ENCODE results near the gene CHL1.

Gene CHL1

GRCh38 chr3:427128-427527 lies 230.6 kb downstream of the CHL1 start:
- TF ChIP-seq POLR2A (IDR thresholded peaks at IDR 0.05; ENCODE audit: extremely low read depth, insufficient read length), result no peak
- no peak for TF ChIP-seq MAX (IDR thresholded peaks at IDR 0.05; ENCODE audit: low read depth, low read length)
- TF ChIP-seq, protein P1, sequence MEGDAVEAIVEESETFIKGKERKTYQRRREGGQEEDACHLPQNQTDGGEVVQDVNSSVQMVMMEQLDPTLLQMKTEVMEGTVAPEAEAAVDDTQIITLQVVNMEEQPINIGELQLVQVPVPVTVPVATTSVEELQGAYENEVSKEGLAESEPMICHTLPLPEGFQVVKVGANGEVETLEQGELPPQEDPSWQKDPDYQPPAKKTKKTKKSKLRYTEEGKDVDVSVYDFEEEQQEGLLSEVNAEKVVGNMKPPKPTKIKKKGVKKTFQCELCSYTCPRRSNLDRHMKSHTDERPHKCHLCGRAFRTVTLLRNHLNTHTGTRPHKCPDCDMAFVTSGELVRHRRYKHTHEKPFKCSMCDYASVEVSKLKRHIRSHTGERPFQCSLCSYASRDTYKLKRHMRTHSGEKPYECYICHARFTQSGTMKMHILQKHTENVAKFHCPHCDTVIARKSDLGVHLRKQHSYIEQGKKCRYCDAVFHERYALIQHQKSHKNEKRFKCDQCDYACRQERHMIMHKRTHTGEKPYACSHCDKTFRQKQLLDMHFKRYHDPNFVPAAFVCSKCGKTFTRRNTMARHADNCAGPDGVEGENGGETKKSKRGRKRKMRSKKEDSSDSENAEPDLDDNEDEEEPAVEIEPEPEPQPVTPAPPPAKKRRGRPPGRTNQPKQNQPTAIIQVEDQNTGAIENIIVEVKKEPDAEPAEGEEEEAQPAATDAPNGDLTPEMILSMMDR (IDR thresholded peaks at IDR 0.05; ENCODE audit: low read depth, low read length), result no peak
- TF ChIP-seq MYC (IDR thresholded peaks at IDR 0.05; ENCODE audit: low read depth, low read length), result no peak
- no peak overlapping the region for H3K4me3 ChIP-seq (ENCODE audit: low read depth, low read length)
- DNase-seq (ENCODE audit: low read depth), result no peak

DNA sequence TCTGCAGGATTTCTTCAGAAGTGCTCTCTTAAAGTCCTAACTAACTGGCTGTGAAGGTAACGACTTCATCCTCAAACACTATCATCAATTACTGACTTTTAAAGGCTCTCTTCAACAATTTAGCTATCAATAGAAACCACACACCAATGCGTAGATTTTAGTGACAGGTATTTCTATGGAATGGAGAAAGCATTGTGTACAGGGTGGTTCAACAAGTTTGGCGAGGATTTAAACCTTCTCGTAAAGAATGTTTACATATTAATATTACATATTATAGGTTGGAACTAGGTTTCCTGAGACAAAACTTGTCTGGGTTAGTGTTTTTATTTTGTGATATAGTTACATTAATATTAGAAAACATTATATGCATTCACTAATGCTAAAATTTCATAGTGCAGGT lies 233.6 kb downstream of the CHL1 start:
- no peak overlapping the region for H3K4me3 ChIP-seq (ENCODE audit: low read depth, low read length)
- TF ChIP-seq POLR2A (IDR thresholded peaks at IDR 0.05; ENCODE audit: extremely low read depth, insufficient read length), result no peak
- no peak for TF ChIP-seq MYC (IDR thresholded peaks at IDR 0.05; ENCODE audit: low read depth, low read length)
- TF ChIP-seq, protein P1 (IDR thresholded peaks at IDR 0.05; ENCODE audit: low read depth, low read length), result no peak
- no peak for TF ChIP-seq MAX (IDR thresholded peaks at IDR 0.05; ENCODE audit: low read depth, low read length)
- DNase-seq (ENCODE audit: low read depth), result no peak

GRCh38 chr3:435161-435560 lies 238.6 kb downstream of the CHL1 start:
- TF ChIP-seq MYC (IDR thresholded peaks at IDR 0.05; ENCODE audit: low read depth, low read length), result no peak
- no peak for TF ChIP-seq POLR2A (IDR thresholded peaks at IDR 0.05; ENCODE audit: extremely low read depth, insufficient read length)
- no peak for TF ChIP-seq MAX (IDR thresholded peaks at IDR 0.05; ENCODE audit: low read depth, low read length)
- TF ChIP-seq, protein P1 (IDR thresholded peaks at IDR 0.05; ENCODE audit: low read depth, low read length), result no peak
- no peak overlapping the region for H3K4me3 ChIP-seq (ENCODE audit: low read depth, low read length)
- DNase-seq (ENCODE audit: low read depth), result no peak

GRCh38 chr3:436053-436452 lies 239.5 kb downstream of the CHL1 start:
- DNase-seq (ENCODE audit: low read depth), result no peak
- TF ChIP-seq POLR2A (IDR thresholded peaks at IDR 0.05; ENCODE audit: extremely low read depth, insufficient read length) (no peak), MYC (IDR thresholded peaks at IDR 0.05; ENCODE audit: low read depth, low read length) (no peak), MAX (IDR thresholded peaks at IDR 0.05; ENCODE audit: low read depth, low read length) (no peak)
- TF ChIP-seq, protein P1 (IDR thresholded peaks at IDR 0.05; ENCODE audit: low read depth, low read length), result no peak

DNA sequence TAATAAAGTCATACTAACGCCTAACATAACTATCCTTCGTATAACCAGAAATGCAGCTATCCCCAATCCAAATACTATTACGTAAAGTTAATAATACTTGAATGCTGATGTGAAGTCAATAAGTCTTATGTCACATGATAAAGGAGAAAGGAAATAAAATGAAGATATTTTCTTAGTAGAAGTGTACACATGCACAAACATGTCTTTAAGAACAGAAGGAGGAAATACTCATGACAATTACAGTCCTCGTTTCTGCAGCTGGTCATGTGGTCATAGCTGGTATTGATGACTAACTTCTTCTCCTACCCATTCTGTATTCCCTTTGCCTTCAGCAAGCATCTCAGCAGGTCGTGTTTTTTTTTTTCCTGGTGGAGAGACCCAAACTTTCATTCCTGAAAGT lies 244.3 kb downstream of the CHL1 start:
- no peak for DNase-seq (ENCODE audit: low read depth)
- TF ChIP-seq, protein P1 (IDR thresholded peaks at IDR 0.05; ENCODE audit: low read depth, low read length), result no peak
- no peak for TF ChIP-seq POLR2A (IDR thresholded peaks at IDR 0.05; ENCODE audit: extremely low read depth, insufficient read length)
- TF ChIP-seq MAX (IDR thresholded peaks at IDR 0.05; ENCODE audit: low read depth, low read length), result no peak
- TF ChIP-seq MYC (IDR thresholded peaks at IDR 0.05; ENCODE audit: low read depth, low read length), result no peak

More at GRCh38 chr3:436053-436452, 239.5 kb downstream of the CHL1 start:
- H3K4me3 ChIP-seq (ENCODE audit: low read depth, low read length), result no peak overlapping the region

DNA sequence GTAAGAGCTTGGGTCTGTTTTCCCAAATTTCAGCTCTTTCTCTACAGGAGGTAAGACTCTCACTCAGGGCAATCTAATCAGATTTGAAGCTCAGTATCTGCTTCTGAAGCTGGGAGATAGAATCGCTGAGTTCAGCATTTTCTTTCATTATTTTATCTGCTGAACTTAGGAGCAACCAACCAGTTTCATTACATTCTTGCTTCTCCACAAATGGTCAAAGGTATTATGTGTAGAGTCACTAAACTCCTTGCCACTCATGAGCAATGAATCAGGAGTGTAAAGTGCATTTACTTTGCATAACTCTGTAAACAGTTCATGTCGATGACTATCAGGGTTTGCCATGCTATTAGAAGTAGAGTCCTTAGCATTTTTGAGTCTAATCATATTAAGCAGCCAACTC lies 249.4 kb downstream of the CHL1 start:
- no peak for DNase-seq (ENCODE audit: low read depth)
- TF ChIP-seq POLR2A (IDR thresholded peaks at IDR 0.05; ENCODE audit: extremely low read depth, insufficient read length), result no peak
- no peak for TF ChIP-seq MAX (IDR thresholded peaks at IDR 0.05; ENCODE audit: low read depth, low read length)
- no peak for TF ChIP-seq MYC (IDR thresholded peaks at IDR 0.05; ENCODE audit: low read depth, low read length)
- TF ChIP-seq, protein P1 (IDR thresholded peaks at IDR 0.05; ENCODE audit: low read depth, low read length), result no peak

More for the DNA sequence above, 244.3 kb downstream of the CHL1 start:
- no peak overlapping the region for H3K4me3 ChIP-seq (ENCODE audit: low read depth, low read length)

More for the DNA sequence above, 249.4 kb downstream of the CHL1 start:
- H3K4me3 ChIP-seq (ENCODE audit: low read depth, low read length), result no peak overlapping the region

All from NB4 (cell line).